H1 (cell line): ENCODE data around the gene SYNDIG1.

Experiments used
- CHD2 ChIP-seq: IDR thresholded peaks from 2 replicates; pipeline ENCODE4 v1.6.1; 2012; ENCODE audit warnings: low read length, improper control_type of control experiment
- CTBP2 ChIP-seq: IDR thresholded peaks from 2 replicates; pipeline ENCODE4 v1.7.0; 2011; ENCODE audit warnings: borderline replicate concordance, mild to moderate bottlenecking, moderate library complexity, mixed read lengths, low read length; ENCODE audit not compliant: insufficient read depth, insufficient read length
- CTCF ChIP-seq, 3 experiments: IDR thresholded peaks; 1 replicate in 2 of 3; 2 replicates in 1 of 3; pipeline versions ENCODE4 v1.5.1 to v1.6.1; 2011; ENCODE audit warnings: low read length in 3 of 3, mild to moderate bottlenecking in 3 of 3, inconsistent platforms in 2 of 3, low read depth in 1 of 3, moderate library complexity in 1 of 3; ENCODE audit not compliant: insufficient read depth in 1 of 3; ENCODE audit errors: control extremely low read depth in 1 of 3
- E2F6 ChIP-seq: IDR thresholded peaks from 2 replicates; pipeline ENCODE4 v1.6.1; 2012; ENCODE audit warnings: inconsistent platforms
- EP300 ChIP-seq, 2 experiments: IDR thresholded peaks; 1 replicate in 1 of 2; 2 replicates in 1 of 2; pipeline ENCODE4 v1.6.1; 2011 to 2012; ENCODE audit warnings: low read depth in 2 of 2, low read length in 2 of 2, mild to moderate bottlenecking in 2 of 2, borderline replicate concordance in 1 of 2, inconsistent platforms in 1 of 2, moderate library complexity in 1 of 2
- EZH2 ChIP-seq: fragments of 200-600 bp; sonication (generic); IDR thresholded peaks from 2 replicates; pipeline ENCODE4 v1.7.1; 2012; ENCODE audit warnings: low read depth, mild to moderate bottlenecking, moderate library complexity, low read length, inconsistent platforms; ENCODE audit not compliant: severe bottlenecking
- GABPA ChIP-seq: IDR thresholded peaks from 2 replicates; pipeline ENCODE4 v1.6.1; 2011; ENCODE audit warnings: mild to moderate bottlenecking, low read length, moderate library complexity, borderline replicate concordance; ENCODE audit not compliant: insufficient read depth
- JUND ChIP-seq: IDR thresholded peaks from 2 replicates; pipeline ENCODE4 v1.6.1; 2011; ENCODE audit warnings: mild to moderate bottlenecking, improper control_type of control experiment, low read length
- KDM1A ChIP-seq: fragments of 200-600, 300-600 bp; sonication (generic); IDR thresholded peaks from 2 replicates; pipeline ENCODE4 v1.7.1; 2016; ENCODE audit warnings: mild to moderate bottlenecking, low read length, borderline replicate concordance
- PHF8 ChIP-seq: fragments of 200-600 bp; sonication (generic); conservative IDR thresholded peaks from 2 replicates; pipeline ENCODE4 v1.7.1; 2012; ENCODE audit warnings: low read depth, mild to moderate bottlenecking, inconsistent platforms, low read length, moderate library complexity
- POLR2A ChIP-seq, 2 experiments: IDR thresholded peaks; 1 replicate in 1 of 2; 2 replicates in 1 of 2; pipeline ENCODE4 v1.6.1; 2011; ENCODE audit warnings: low read depth in 2 of 2, low read length in 2 of 2, mild to moderate bottlenecking in 2 of 2; ENCODE audit errors: control extremely low read depth in 1 of 2
- POLR2AphosphoS5 ChIP-seq: IDR thresholded peaks from 2 replicates; pipeline ENCODE4 v1.6.1; 2011; ENCODE audit warnings: low read depth, low read length
- TAF1 ChIP-seq: IDR thresholded peaks from 2 replicates; pipeline ENCODE4 v1.6.1; 2011; ENCODE audit warnings: mild to moderate bottlenecking, low read depth, low read length
- TCF12 ChIP-seq: IDR thresholded peaks from 2 replicates; pipeline ENCODE4 v1.6.1; 2011; ENCODE audit warnings: low read depth, mild to moderate bottlenecking, low read length

GRCh38 chr20:24582373-24583168 lies 113.1 kb downstream of the SYNDIG1 start:
- no peak for TF ChIP-seq EP300 (IDR thresholded peaks at IDR 0.05; ENCODE audit: borderline replicate concordance in 1 of 2, low read depth in 2 of 2, low read length in 2 of 2)
- TF ChIP-seq CTCF (IDR thresholded peaks at IDR 0.05; ENCODE audit: control extremely low read depth in 1 of 3, insufficient read depth in 1 of 3, low read depth in 1 of 3, low read length in 3 of 3) = no peak
- no peak for TF ChIP-seq GABPA
- no peak for TF ChIP-seq EZH2
- no peak for TF ChIP-seq POLR2AphosphoS5
- no peak for TF ChIP-seq TAF1
- no peak for TF ChIP-seq CHD2
- no peak for TF ChIP-seq PHF8
- TF ChIP-seq KDM1A = no peak
- no peak for TF ChIP-seq E2F6
- no peak for TF ChIP-seq POLR2A (IDR thresholded peaks at IDR 0.05; ENCODE audit: control extremely low read depth in 1 of 2, low read depth in 2 of 2, low read length in 2 of 2)
- no peak for TF ChIP-seq TCF12
- TF ChIP-seq CTBP2 = no peak
- TF ChIP-seq JUND = no peak
